Caco-2 (cell line): ENCODE measurements around the gene MOB3B. TPM values are rescaled to one million over a fixed set of nuclear protein-coding genes. Genes with fewer than 3 reads are reported as not detected.

Experiments used
- BruUV-seq: library from RNA; stranded (reverse); fragments of 400-500 nt; replicated peaks from 2 replicates; lab custom pipeline; 2021; lab: Mats Ljungman, UMichigan
- CTCF ChIA-PET: fragments of 300-600 bp; sonication (Branson Sonifier 250); formaldehyde crosslinking; loops from one replicate; lab custom pipeline; 2022; ENCODE audit warnings: antibody characterized with exemption; lab: Charles Lee
- POLR2A ChIA-PET: fragments of 300-600 bp; sonication (Branson Sonifier 250); formaldehyde crosslinking; loops from one replicate; lab custom pipeline; 2022; ENCODE audit warnings: antibody characterized with exemption; lab: Charles Lee
- DNase-seq, 2 experiments: peaks; one replicate each; pipeline versions ENCODE4 v3.0.0 to v3.0.0-alpha.2; 2020 to 2022
- H3K27me3 ChIP-seq: replicated peaks from 2 replicates; pipeline ENCODE4 v1.6.0; 2011; ENCODE audit warnings: low read length; ENCODE audit not compliant: control insufficient read depth, insufficient read depth
- H3K36me3 ChIP-seq: 2 replicates; pipeline ENCODE4 v1.5.1; 2011; ENCODE audit warnings: low read length; ENCODE audit not compliant: control insufficient read depth, insufficient read depth
- H3K4me1 ChIP-seq: fragments of 250-450 bp; sonication (Bioruptor Pico); 2 replicates; pipeline ENCODE4 v1.5.1; 2020; ENCODE audit warnings: mild to moderate bottlenecking
- H3K4me3 ChIP-seq: 2 replicates; pipeline ENCODE4 v1.5.1; 2011; ENCODE audit warnings: low read depth, mild to moderate bottlenecking, control low read depth, low read length
- H3K9me3 ChIP-seq: fragments of 250-450 bp; sonication (Bioruptor Pico); 2 replicates; pipeline ENCODE4 v1.5.1; 2020; ENCODE audit warnings: mild to moderate bottlenecking, moderate library complexity
- H3K27ac Mint-ChIP-seq: one replicate; pipeline ENCODE4 v1.8.0; 2022; ENCODE audit warnings: mixed read lengths; ENCODE audit not compliant: unreplicated experiment
- H3K27me3 Mint-ChIP-seq: one replicate; pipeline ENCODE4 v1.8.0; 2022; ENCODE audit warnings: mixed read lengths; ENCODE audit not compliant: insufficient read depth, unreplicated experiment
- H3K36me3 Mint-ChIP-seq: one replicate; pipeline ENCODE4 v1.8.0; 2022; ENCODE audit warnings: mild to moderate bottlenecking, mixed read lengths; ENCODE audit not compliant: insufficient read depth, unreplicated experiment
- H3K4me1 Mint-ChIP-seq: one replicate; pipeline ENCODE4 v1.8.0; 2022; ENCODE audit warnings: low read depth, mixed read lengths; ENCODE audit not compliant: unreplicated experiment
- H3K4me3 Mint-ChIP-seq: one replicate; pipeline ENCODE4 v1.8.0; 2022; ENCODE audit warnings: mild to moderate bottlenecking, moderate library complexity, mixed read lengths; ENCODE audit not compliant: unreplicated experiment
- H3K9me3 Mint-ChIP-seq: one replicate; pipeline ENCODE4 v1.8.0; 2022; ENCODE audit warnings: mixed read lengths; ENCODE audit not compliant: unreplicated experiment
- intact Hi-C: fragments of 100-400 bp; cut with micrococcal nuclease; formaldehyde crosslinking; loops from one replicate; pipeline ENCODE4 v1.10.0; 2022; ENCODE audit not compliant: unreplicated experiment
- total RNA-seq: library from RNA; stranded (reverse); gene quantifications from 2 replicates; pipeline ENCODE4 v1.2.3, GENCODE V29; 2022
- TF ChIP-seq, protein P1 (sequence below), 2 experiments: fragments of 200-600 bp in 1 of 2; IDR thresholded peaks; 1 replicate in 1 of 2; 2 replicates in 1 of 2; pipeline versions ENCODE4 v1.5.1 to v1.8.0; 2011 to 2022; ENCODE audit warnings: antibody characterized with exemption in 1 of 2, control low read depth in 1 of 2, inconsistent platforms in 1 of 2, low read depth in 1 of 2, low read length in 1 of 2, mild to moderate bottlenecking in 1 of 2, moderate library complexity in 1 of 2; ENCODE audit not compliant: insufficient read depth in 1 of 2, severe bottlenecking in 1 of 2, unreplicated experiment in 1 of 2

MOB3B gene
- total RNA-seq, 1 experiment from 2014 or later = 5.3 TPM

DNA sequence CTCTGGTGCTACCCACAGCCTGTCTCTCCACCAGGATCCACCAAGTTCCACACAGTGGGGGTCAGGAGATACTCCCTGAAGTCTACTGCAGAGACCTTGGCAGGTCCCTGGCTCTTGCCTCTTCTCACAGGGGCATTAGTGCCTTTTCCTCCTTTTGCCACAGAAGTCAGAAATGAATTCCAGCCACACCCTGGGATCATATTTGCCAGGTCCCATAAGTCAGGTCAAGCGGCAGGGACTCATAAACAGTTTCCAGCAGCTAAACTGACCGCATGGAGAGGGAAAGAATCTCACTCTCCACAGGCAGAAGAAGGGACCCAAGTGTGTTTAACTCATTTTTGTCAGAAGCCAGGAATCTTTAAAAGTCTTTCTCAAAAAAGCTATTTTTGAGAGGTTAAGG is 18.8 kb downstream of the MOB3B start:
- intact Hi-C loops = no loop called here
- Mint-ChIP-seq H3K36me3 (no peaks in the 10 kb centered on the region), H3K27me3 (no peaks in the 10 kb centered on the region), H3K4me3 (no peak overlapping the region), H3K27ac (no peak overlapping the region), H3K4me1 (no peaks in the 10 kb centered on the region), H3K9me3 (no peaks in the 10 kb centered on the region)
- TF ChIP-seq, protein P1, sequence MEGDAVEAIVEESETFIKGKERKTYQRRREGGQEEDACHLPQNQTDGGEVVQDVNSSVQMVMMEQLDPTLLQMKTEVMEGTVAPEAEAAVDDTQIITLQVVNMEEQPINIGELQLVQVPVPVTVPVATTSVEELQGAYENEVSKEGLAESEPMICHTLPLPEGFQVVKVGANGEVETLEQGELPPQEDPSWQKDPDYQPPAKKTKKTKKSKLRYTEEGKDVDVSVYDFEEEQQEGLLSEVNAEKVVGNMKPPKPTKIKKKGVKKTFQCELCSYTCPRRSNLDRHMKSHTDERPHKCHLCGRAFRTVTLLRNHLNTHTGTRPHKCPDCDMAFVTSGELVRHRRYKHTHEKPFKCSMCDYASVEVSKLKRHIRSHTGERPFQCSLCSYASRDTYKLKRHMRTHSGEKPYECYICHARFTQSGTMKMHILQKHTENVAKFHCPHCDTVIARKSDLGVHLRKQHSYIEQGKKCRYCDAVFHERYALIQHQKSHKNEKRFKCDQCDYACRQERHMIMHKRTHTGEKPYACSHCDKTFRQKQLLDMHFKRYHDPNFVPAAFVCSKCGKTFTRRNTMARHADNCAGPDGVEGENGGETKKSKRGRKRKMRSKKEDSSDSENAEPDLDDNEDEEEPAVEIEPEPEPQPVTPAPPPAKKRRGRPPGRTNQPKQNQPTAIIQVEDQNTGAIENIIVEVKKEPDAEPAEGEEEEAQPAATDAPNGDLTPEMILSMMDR (IDR thresholded peaks at IDR 0.05; ENCODE audit: insufficient read depth in 1 of 2, low read depth in 1 of 2, low read length in 1 of 2, severe bottlenecking in 1 of 2, unreplicated experiment in 1 of 2) = no peak
- CTCF ChIA-PET = no interaction called here
- no peaks in the 10 kb centered on the region for H3K4me1 ChIP-seq
- no peak overlapping the region for H3K4me3 ChIP-seq
- no peaks in the 10 kb centered on the region for H3K9me3 ChIP-seq
- no peaks in the 10 kb centered on the region for H3K27me3 ChIP-seq
- POLR2A ChIA-PET = no interaction called here
- DNase-seq = no peak
- H3K36me3 ChIP-seq = no peaks in the 10 kb centered on the region
- no TSS peak for BruUV-seq

DNA sequence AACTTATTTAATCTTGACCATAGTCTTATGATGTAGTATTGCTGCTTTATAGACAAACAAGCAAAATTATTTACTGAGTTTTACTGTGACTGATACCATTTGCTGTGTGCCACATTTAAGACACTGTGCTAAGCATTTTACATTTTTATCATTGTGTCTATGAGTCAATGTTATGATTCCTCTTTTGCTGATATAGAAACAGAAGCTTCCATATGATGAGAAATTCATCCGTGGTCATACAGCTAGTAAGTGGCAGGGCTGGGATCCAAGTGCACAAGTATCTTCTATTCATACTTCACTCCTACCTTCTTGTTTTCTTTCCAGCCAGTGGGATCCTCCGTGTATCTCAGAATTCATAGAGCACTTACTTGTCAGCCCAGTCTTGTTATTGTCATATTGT is 22.6 kb downstream of the MOB3B start:
- Mint-ChIP-seq H3K27ac (no peak overlapping the region), H3K4me3 (no peak overlapping the region), H3K4me1 (no peaks in the 10 kb centered on the region), H3K9me3 (no peaks in the 10 kb centered on the region), H3K36me3 (peaks cover 2% of the 10 kb centered on the region), H3K27me3 (no peaks in the 10 kb centered on the region)
- no peaks in the 10 kb centered on the region for H3K9me3 ChIP-seq
- intact Hi-C loops = no loop called here
- H3K27me3 ChIP-seq = no peaks in the 10 kb centered on the region
- TF ChIP-seq, protein P1 (IDR thresholded peaks at IDR 0.05; ENCODE audit: insufficient read depth in 1 of 2, low read depth in 1 of 2, low read length in 1 of 2, severe bottlenecking in 1 of 2, unreplicated experiment in 1 of 2) = no peak
- no peak for DNase-seq
- ChIA-PET CTCF (no interaction called here), POLR2A (no interaction called here)
- H3K36me3 ChIP-seq = no peaks in the 10 kb centered on the region
- H3K4me3 ChIP-seq = no peak overlapping the region
- H3K4me1 ChIP-seq = no peaks in the 10 kb centered on the region
- BruUV-seq = no TSS peak

DNA sequence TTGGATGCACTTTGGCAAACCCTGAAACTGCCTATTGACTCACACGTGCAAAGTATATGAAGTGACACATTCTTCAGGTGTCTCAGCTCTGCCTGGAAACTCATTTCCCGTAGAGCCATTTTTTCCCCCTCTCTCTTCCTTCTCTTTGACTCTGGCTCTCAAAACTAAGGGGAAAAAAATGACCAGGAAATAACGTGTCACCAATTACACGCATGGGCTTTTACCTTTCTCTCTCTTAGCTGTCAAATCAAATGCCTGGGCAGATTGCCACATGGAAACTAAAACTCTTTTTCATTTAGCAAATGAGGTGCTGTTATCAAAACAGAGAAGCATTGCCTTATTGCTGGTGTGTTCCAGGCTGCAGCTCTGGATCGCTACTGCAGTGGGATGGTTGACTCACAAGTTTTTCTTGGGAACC is 23.9 kb downstream of the MOB3B start:
- H3K4me3 Mint-ChIP-seq = no peak overlapping the region
- Histone ChIP-seq H3K4me3 (no peak overlapping the region), H3K4me1 (no peaks in the 10 kb centered on the region), H3K27me3 (no peaks in the 10 kb centered on the region), H3K36me3 (no peaks in the 10 kb centered on the region), H3K9me3 (no peaks in the 10 kb centered on the region)
- H3K4me1 Mint-ChIP-seq = no peaks in the 10 kb centered on the region
- H3K27me3 Mint-ChIP-seq = no peaks in the 10 kb centered on the region
- POLR2A ChIA-PET = no interaction called here
- H3K27ac Mint-ChIP-seq = no peak overlapping the region
- BruUV-seq = no TSS peak
- no peaks in the 10 kb centered on the region for H3K9me3 Mint-ChIP-seq
- no peak for DNase-seq
- TF ChIP-seq, protein P1 (IDR thresholded peaks at IDR 0.05; ENCODE audit: insufficient read depth in 1 of 2, low read depth in 1 of 2, low read length in 1 of 2, severe bottlenecking in 1 of 2, unreplicated experiment in 1 of 2) = no peak
- H3K36me3 Mint-ChIP-seq = peaks cover 5% of the 10 kb centered on the region
- intact Hi-C loops = no loop called here
- CTCF ChIA-PET = no interaction called here
